ENCODE measurements around the gene LGR5.

LGR5 gene

GRCh38 chr12:71439613-71440344 is at the start of gene LGR5:
Gene LGR5 (plus strand): TSS chr12:71439798. CDS start chr12:71440081, 283 bp downstream.
- H3K4me3 Mint-ChIP-seq, result peak within 1 kb of the TSS; percentile 72

GRCh38 chr12:71392521-71393145 is 47.0 kb upstream of the LGR5 start:
- Mint-ChIP-seq H3K27me3 (peaks cover 13% of the 10 kb centered on the region), H3K4me3 (no peak overlapping the region), H3K27ac (no peak overlapping the region), H3K9me3 (no peaks in the 10 kb centered on the region), H3K36me3 (ENCODE audit: low read depth) (no peaks in the 10 kb centered on the region), H3K4me1 (ENCODE audit: low read depth) (no peaks in the 10 kb centered on the region)
- DNase-seq, result no peak

More at GRCh38 chr12:71439613-71440344, at the start of gene LGR5:
- Mint-ChIP-seq H3K9me3 (peaks cover 17% of the 10 kb centered on the region), H3K27ac (no peak within 1 kb of the TSS), H3K4me1 (ENCODE audit: low read depth) (peaks cover 20% of the 10 kb centered on the region), H3K36me3 (ENCODE audit: low read depth) (no peaks in the 10 kb centered on the region), H3K27me3 (peaks cover 83% of the 10 kb centered on the region)
- DNase-seq, result peak; percentile 40

- no peak overlapping the region for H3K4me3 Mint-ChIP-seq
- no peak for DNase-seq
- no peak overlapping the region for H3K27ac Mint-ChIP-seq
- H3K36me3 Mint-ChIP-seq (ENCODE audit: low read depth), result no peaks in the 10 kb centered on the region
- H3K4me1 Mint-ChIP-seq (ENCODE audit: low read depth), result no peaks in the 10 kb centered on the region
- no peaks in the 10 kb centered on the region for H3K9me3 Mint-ChIP-seq
- peaks cover 9% of the 10 kb centered on the region for H3K27me3 Mint-ChIP-seq
Measured at GRCh38 chr12:71393625-71394024, 46.0 kb upstream of the LGR5 start.

GRCh38 chr12:71397433-71397954 is 42.1 kb upstream of the LGR5 start:
- DNase-seq, result no peak
- Mint-ChIP-seq H3K9me3 (no peaks in the 10 kb centered on the region), H3K36me3 (ENCODE audit: low read depth) (no peaks in the 10 kb centered on the region), H3K27me3 (no peaks in the 10 kb centered on the region), H3K4me1 (ENCODE audit: low read depth) (no peaks in the 10 kb centered on the region), H3K27ac (no peak overlapping the region), H3K4me3 (no peak overlapping the region)

GRCh38 chr12:71399197-71399596 is 40.4 kb upstream of the LGR5 start:
- DNase-seq, result no peak

GRCh38 chr12:71400481-71400880 is 39.1 kb upstream of the LGR5 start:
- Mint-ChIP-seq H3K27me3 (peaks cover 6% of the 10 kb centered on the region), H3K36me3 (ENCODE audit: low read depth) (no peaks in the 10 kb centered on the region), H3K9me3 (no peaks in the 10 kb centered on the region), H3K27ac (no peak overlapping the region), H3K4me3 (no peak overlapping the region), H3K4me1 (ENCODE audit: low read depth) (no peaks in the 10 kb centered on the region)
- DNase-seq, result no peak

More at GRCh38 chr12:71399197-71399596, 40.4 kb upstream of the LGR5 start:
- Mint-ChIP-seq H3K9me3 (no peaks in the 10 kb centered on the region), H3K4me1 (ENCODE audit: low read depth) (no peaks in the 10 kb centered on the region), H3K4me3 (no peak overlapping the region), H3K27me3 (no peaks in the 10 kb centered on the region), H3K36me3 (ENCODE audit: low read depth) (no peaks in the 10 kb centered on the region), H3K27ac (no peak overlapping the region)

- peaks cover 14% of the 10 kb centered on the region for H3K27me3 Mint-ChIP-seq
- peaks cover 14% of the 10 kb centered on the region for H3K9me3 Mint-ChIP-seq
- H3K4me1 Mint-ChIP-seq (ENCODE audit: low read depth), result no peaks in the 10 kb centered on the region
- H3K36me3 Mint-ChIP-seq (ENCODE audit: low read depth), result no peaks in the 10 kb centered on the region
- no peak overlapping the region for H3K27ac Mint-ChIP-seq
- no peak for DNase-seq
- no peak overlapping the region for H3K4me3 Mint-ChIP-seq
Measured at GRCh38 chr12:71405884-71406283, 33.7 kb upstream of the LGR5 start.

GRCh38 chr12:71407732-71408131 is 31.9 kb upstream of the LGR5 start:
- no peak for DNase-seq
- H3K9me3 Mint-ChIP-seq, result peaks cover 23% of the 10 kb centered on the region
- no peak overlapping the region for H3K27ac Mint-ChIP-seq
- no peak overlapping the region for H3K4me3 Mint-ChIP-seq
- no peaks in the 10 kb centered on the region for H3K4me1 Mint-ChIP-seq (ENCODE audit: low read depth)
- peaks cover 14% of the 10 kb centered on the region for H3K27me3 Mint-ChIP-seq
- no peaks in the 10 kb centered on the region for H3K36me3 Mint-ChIP-seq (ENCODE audit: low read depth)

- Mint-ChIP-seq H3K4me1 (ENCODE audit: low read depth) (no peaks in the 10 kb centered on the region), H3K4me3 (no peak overlapping the region), H3K27me3 (peaks cover 7% of the 10 kb centered on the region), H3K9me3 (peaks cover 23% of the 10 kb centered on the region), H3K36me3 (ENCODE audit: low read depth) (no peaks in the 10 kb centered on the region), H3K27ac (no peak overlapping the region)
- DNase-seq, result no peak
Measured at GRCh38 chr12:71410844-71411243, 28.8 kb upstream of the LGR5 start.

GRCh38 chr12:71411635-71412034 is 28.0 kb upstream of the LGR5 start:
- no peak overlapping the region for H3K4me3 Mint-ChIP-seq
- no peaks in the 10 kb centered on the region for H3K4me1 Mint-ChIP-seq (ENCODE audit: low read depth)
- peaks cover 23% of the 10 kb centered on the region for H3K9me3 Mint-ChIP-seq
- peaks cover 2% of the 10 kb centered on the region for H3K27me3 Mint-ChIP-seq
- H3K27ac Mint-ChIP-seq, result no peak overlapping the region
- DNase-seq, result no peak
- no peaks in the 10 kb centered on the region for H3K36me3 Mint-ChIP-seq (ENCODE audit: low read depth)

GRCh38 chr12:71415336-71416231 is 24.0 kb upstream of the LGR5 start:
- Mint-ChIP-seq H3K27me3 (peaks cover 7% of the 10 kb centered on the region), H3K4me3 (no peak overlapping the region), H3K4me1 (ENCODE audit: low read depth) (no peaks in the 10 kb centered on the region), H3K27ac (no peak overlapping the region), H3K9me3 (peaks cover 12% of the 10 kb centered on the region), H3K36me3 (ENCODE audit: low read depth) (no peaks in the 10 kb centered on the region)
- DNase-seq, result no peak

GRCh38 chr12:71417181-71417580 is 22.4 kb upstream of the LGR5 start:
- Mint-ChIP-seq H3K9me3 (no peaks in the 10 kb centered on the region), H3K36me3 (ENCODE audit: low read depth) (no peaks in the 10 kb centered on the region)
- DNase-seq, result no peak

GRCh38 chr12:71420775-71421406 is 18.7 kb upstream of the LGR5 start:
- H3K27ac Mint-ChIP-seq, result no peak overlapping the region
- H3K27me3 Mint-ChIP-seq, result peaks cover 25% of the 10 kb centered on the region
- no peak for DNase-seq
- H3K4me1 Mint-ChIP-seq (ENCODE audit: low read depth), result no peaks in the 10 kb centered on the region
- no peak overlapping the region for H3K4me3 Mint-ChIP-seq
- H3K36me3 Mint-ChIP-seq (ENCODE audit: low read depth), result no peaks in the 10 kb centered on the region
- no peaks in the 10 kb centered on the region for H3K9me3 Mint-ChIP-seq

More at GRCh38 chr12:71417181-71417580, 22.4 kb upstream of the LGR5 start:
- H3K4me3 Mint-ChIP-seq, result no peak overlapping the region
- H3K4me1 Mint-ChIP-seq (ENCODE audit: low read depth), result no peaks in the 10 kb centered on the region
- peaks cover 7% of the 10 kb centered on the region for H3K27me3 Mint-ChIP-seq
- no peak overlapping the region for H3K27ac Mint-ChIP-seq

All from activated T-cell treated with anti-CD3 and anti-CD28 coated beads, Interleukin-2, amount 50 U/mL, for 24 hours (primary cell).